Panc1 (cell line): ENCODE data around the gene GLOD4.

Experiments used
- POLR2AphosphoS5 ChIP-seq: IDR thresholded peaks from 2 replicates; pipeline ENCODE4 v1.6.1; 2012; ENCODE audit warnings: mild to moderate bottlenecking, low read depth, low read length, moderate library complexity
- TF ChIP-seq, protein P1 (sequence below): fragments of 450-650 bp; IDR thresholded peaks from 2 replicates; pipeline ENCODE4 v1.5.1; 2017; ENCODE audit warnings: mild to moderate bottlenecking
- TF ChIP-seq, protein P2 (sequence below), 2 experiments: IDR thresholded peaks; 2 replicates each; pipeline ENCODE4 v1.6.1; 2011 to 2012; ENCODE audit warnings: low read depth in 2 of 2, control low read depth in 1 of 2, low read length in 1 of 2, mild to moderate bottlenecking in 1 of 2, moderate library complexity in 1 of 2; ENCODE audit not compliant: insufficient read depth in 1 of 2

DNA sequence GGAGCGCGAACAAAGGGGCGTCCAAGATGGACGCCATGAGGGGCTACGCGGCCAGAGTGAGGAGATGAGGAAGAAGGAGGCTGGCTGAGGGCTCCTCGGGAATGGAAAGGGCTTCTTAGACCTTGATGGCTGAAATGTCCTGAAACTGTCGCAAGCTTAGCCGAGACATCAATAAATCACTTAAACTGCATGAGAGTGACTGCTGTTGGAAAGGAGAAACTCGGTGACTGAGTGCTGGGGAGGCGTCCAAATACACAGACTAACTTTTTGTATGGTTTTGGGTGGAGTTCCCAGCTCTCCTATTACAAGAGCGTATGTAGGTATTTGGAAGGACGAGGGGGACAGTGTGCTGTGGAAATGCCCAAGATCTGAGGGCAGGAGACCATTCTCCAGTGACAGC is 28.7 kb downstream of the GLOD4 start:
- no peak for TF ChIP-seq POLR2AphosphoS5
- TF ChIP-seq, protein P1, sequence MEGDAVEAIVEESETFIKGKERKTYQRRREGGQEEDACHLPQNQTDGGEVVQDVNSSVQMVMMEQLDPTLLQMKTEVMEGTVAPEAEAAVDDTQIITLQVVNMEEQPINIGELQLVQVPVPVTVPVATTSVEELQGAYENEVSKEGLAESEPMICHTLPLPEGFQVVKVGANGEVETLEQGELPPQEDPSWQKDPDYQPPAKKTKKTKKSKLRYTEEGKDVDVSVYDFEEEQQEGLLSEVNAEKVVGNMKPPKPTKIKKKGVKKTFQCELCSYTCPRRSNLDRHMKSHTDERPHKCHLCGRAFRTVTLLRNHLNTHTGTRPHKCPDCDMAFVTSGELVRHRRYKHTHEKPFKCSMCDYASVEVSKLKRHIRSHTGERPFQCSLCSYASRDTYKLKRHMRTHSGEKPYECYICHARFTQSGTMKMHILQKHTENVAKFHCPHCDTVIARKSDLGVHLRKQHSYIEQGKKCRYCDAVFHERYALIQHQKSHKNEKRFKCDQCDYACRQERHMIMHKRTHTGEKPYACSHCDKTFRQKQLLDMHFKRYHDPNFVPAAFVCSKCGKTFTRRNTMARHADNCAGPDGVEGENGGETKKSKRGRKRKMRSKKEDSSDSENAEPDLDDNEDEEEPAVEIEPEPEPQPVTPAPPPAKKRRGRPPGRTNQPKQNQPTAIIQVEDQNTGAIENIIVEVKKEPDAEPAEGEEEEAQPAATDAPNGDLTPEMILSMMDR, result no peak
- TF ChIP-seq, protein P2, sequence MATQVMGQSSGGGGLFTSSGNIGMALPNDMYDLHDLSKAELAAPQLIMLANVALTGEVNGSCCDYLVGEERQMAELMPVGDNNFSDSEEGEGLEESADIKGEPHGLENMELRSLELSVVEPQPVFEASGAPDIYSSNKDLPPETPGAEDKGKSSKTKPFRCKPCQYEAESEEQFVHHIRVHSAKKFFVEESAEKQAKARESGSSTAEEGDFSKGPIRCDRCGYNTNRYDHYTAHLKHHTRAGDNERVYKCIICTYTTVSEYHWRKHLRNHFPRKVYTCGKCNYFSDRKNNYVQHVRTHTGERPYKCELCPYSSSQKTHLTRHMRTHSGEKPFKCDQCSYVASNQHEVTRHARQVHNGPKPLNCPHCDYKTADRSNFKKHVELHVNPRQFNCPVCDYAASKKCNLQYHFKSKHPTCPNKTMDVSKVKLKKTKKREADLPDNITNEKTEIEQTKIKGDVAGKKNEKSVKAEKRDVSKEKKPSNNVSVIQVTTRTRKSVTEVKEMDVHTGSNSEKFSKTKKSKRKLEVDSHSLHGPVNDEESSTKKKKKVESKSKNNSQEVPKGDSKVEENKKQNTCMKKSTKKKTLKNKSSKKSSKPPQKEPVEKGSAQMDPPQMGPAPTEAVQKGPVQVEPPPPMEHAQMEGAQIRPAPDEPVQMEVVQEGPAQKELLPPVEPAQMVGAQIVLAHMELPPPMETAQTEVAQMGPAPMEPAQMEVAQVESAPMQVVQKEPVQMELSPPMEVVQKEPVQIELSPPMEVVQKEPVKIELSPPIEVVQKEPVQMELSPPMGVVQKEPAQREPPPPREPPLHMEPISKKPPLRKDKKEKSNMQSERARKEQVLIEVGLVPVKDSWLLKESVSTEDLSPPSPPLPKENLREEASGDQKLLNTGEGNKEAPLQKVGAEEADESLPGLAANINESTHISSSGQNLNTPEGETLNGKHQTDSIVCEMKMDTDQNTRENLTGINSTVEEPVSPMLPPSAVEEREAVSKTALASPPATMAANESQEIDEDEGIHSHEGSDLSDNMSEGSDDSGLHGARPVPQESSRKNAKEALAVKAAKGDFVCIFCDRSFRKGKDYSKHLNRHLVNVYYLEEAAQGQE (IDR thresholded peaks at IDR 0.05; ENCODE audit: insufficient read depth in 1 of 2, low read depth in 2 of 2, low read length in 1 of 2), result no peak
